22Rv1 (cell line): Measurements from ENCODE around the gene STAM.

Source experiments
- H3K27ac ChIP-seq: fragments of 450-650 bp; 2 replicates; pipeline ENCODE4 v1.5.1; 2017
- ZFX ChIP-seq: fragments of 450-650 bp; IDR thresholded peaks from 2 replicates; pipeline ENCODE4 v1.6.1; 2017; ENCODE audit warnings: antibody characterized with exemption, borderline replicate concordance
- TF ChIP-seq, protein P1 (sequence below): fragments of 450-650 bp; IDR thresholded peaks from 2 replicates; pipeline ENCODE4 v1.5.1; 2017; ENCODE audit warnings: mild to moderate bottlenecking

STAM gene

DNA sequence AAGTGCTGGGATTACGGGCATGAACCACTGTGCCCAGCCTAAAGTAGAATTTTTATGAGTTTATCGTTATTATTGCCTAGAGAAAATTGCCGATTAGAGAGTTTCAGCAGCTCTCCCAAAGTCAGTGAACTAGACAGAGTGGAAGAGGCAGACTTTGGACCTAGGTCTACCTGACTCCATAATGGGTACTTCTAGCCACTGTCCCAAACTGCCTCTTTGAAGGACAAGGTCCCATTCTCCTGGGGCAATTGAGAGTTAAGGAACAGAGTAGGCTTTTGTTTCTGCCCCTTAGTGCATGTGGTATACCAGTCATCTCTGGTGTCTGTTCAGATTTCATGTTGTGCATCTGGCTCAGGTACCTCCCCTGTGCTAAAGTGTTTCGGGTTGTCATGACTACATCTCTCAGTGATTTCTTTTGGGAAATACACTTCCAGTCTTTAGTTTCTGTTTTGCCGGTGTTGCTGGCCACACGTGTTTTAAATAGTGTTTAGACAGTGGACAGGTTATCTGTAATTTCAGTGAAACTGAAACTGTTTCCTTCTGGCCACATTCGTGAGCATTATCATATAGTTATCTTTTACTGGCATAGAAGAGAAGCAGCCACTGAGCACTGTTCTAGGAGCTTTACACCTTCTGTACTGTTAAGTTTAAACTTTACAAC is 112.7 kb downstream of the STAM start:
- TF ChIP-seq, protein P1, sequence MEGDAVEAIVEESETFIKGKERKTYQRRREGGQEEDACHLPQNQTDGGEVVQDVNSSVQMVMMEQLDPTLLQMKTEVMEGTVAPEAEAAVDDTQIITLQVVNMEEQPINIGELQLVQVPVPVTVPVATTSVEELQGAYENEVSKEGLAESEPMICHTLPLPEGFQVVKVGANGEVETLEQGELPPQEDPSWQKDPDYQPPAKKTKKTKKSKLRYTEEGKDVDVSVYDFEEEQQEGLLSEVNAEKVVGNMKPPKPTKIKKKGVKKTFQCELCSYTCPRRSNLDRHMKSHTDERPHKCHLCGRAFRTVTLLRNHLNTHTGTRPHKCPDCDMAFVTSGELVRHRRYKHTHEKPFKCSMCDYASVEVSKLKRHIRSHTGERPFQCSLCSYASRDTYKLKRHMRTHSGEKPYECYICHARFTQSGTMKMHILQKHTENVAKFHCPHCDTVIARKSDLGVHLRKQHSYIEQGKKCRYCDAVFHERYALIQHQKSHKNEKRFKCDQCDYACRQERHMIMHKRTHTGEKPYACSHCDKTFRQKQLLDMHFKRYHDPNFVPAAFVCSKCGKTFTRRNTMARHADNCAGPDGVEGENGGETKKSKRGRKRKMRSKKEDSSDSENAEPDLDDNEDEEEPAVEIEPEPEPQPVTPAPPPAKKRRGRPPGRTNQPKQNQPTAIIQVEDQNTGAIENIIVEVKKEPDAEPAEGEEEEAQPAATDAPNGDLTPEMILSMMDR, result no peak
- TF ChIP-seq ZFX, result no peak
- H3K27ac ChIP-seq, result no peak overlapping the region

DNA sequence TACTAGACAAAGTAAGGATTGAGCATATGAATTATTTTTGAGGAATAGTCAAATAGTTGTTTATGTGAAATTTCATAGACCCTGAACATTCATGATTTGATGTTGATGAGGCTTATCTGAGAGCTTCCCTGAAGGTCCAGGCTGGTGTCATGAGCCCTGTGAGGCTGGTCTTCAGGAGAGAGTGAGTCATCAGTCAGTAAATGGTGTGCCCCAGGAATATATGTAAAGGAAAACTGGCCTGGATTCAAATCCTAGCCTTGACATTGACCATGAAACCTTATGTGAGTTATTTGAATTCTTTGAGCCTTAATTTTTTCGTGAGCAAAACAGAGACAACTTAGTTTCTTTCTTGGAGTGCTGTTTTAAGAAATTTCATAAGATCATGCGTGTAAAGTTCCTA is 114.2 kb downstream of the STAM start:
- no peak overlapping the region for H3K27ac ChIP-seq
- TF ChIP-seq, protein P1, result no peak
- TF ChIP-seq ZFX, result no peak

DNA sequence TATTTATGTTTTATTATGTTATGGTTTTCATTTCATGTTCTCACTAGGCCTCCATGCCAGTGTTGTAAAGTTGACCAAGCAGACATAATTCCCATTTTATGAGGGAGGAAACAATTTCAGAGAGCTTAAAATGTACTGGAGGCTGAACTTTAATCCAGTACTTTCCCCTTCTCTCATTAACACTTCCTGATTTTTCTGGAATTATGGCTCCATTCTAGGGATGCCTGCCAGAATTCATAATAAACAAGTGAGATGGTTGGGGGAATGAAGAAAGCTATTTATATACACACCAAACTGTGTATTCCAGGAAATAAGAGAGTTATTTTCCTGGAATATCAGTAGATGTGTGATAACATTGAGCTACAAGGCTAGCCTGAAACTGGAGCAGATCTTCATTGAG is 114.9 kb downstream of the STAM start:
- TF ChIP-seq ZFX, result no peak
- TF ChIP-seq, protein P1, result no peak
- no peak overlapping the region for H3K27ac ChIP-seq

DNA sequence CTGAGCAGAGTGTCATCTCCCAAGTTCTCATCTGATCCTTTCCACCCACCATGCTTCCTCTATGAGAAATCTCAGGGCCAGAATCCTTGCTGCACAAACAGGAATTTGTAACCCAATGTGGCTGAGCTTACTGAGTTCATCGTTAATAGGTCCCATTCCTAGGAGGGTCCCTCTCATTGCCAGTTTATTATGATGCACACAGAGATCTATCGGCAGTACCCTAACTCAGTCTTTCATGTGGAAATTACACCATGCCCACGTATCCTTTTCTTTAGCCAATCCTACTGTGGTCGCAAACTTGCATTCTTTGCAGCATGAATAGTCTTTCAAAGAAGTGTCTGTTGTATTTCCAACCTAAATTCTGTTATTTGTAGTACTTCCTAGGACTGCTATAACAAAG is 120.2 kb downstream of the STAM start:
- no peak overlapping the region for H3K27ac ChIP-seq
- TF ChIP-seq, protein P1, result no peak
- TF ChIP-seq ZFX, result no peak

DNA sequence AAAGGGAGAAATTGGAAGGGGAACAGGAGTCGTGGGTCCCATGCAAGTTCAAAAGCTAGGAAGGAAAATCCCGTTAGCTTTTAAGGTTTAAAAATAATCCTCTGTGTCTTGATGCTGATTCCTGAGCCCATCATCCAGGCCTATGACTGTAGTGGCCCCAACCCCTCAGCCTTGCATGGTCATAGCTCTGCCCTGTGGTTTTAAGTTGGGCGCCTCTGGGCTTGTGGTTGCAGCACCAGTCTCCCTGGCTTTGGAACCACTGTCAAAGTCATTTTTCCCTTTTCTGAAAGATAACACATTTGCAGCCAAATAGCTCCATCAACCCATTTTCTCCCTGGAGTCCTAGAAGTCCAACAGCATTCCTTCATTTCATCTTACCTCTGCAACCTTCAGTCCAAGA is 121.7 kb downstream of the STAM start:
- TF ChIP-seq ZFX, result no peak
- TF ChIP-seq, protein P1, result no peak

More for the DNA sequence above, 121.7 kb downstream of the STAM start:
- no peak overlapping the region for H3K27ac ChIP-seq
